CD4-positive, alpha-beta T cell treated with Interleukin-17A for 4 hours (primary cell): ENCODE results near the gene COL15A1.

Source experiments
- DNase-seq: peaks from one replicate; pipeline ENCODE4 v3.0.0-alpha.2; 2020; ENCODE audit warnings: mixed read lengths

COL15A1 gene

GRCh38 chr9:99019510-99020331 lies 76.0 kb downstream of the COL15A1 start:
- DNase-seq = no peak

- no peak for DNase-seq
Observed at GRCh38 chr9:99020786-99021436, 77.2 kb downstream of the COL15A1 start.

GRCh38 chr9:99021512-99021911 lies 77.8 kb downstream of the COL15A1 start:
- DNase-seq = no peak

GRCh38 chr9:99023231-99023630 lies 79.5 kb downstream of the COL15A1 start:
- DNase-seq = no peak

- DNase-seq = no peak
Observed at GRCh38 chr9:99023831-99024230, 80.1 kb downstream of the COL15A1 start.

GRCh38 chr9:99024959-99025358 lies 81.3 kb downstream of the COL15A1 start:
- DNase-seq = no peak

GRCh38 chr9:99025616-99026270 lies 82.0 kb downstream of the COL15A1 start:
- DNase-seq = no peak

GRCh38 chr9:99026271-99026955 lies 82.7 kb downstream of the COL15A1 start:
- no peak for DNase-seq

- no peak for DNase-seq
Observed at GRCh38 chr9:99026956-99027298, 83.2 kb downstream of the COL15A1 start.

GRCh38 chr9:99027443-99027842 lies 83.7 kb downstream of the COL15A1 start:
- no peak for DNase-seq

GRCh38 chr9:99029083-99029645 lies 85.5 kb downstream of the COL15A1 start:
- no peak for DNase-seq

- DNase-seq = no peak
Observed at GRCh38 chr9:99030092-99030511, 86.4 kb downstream of the COL15A1 start.

- no peak for DNase-seq
Observed at GRCh38 chr9:99030610-99031109, 87.0 kb downstream of the COL15A1 start.

- DNase-seq = no peak
Observed at GRCh38 chr9:99031319-99031718, 87.6 kb downstream of the COL15A1 start.

GRCh38 chr9:99031994-99032393 lies 88.3 kb downstream of the COL15A1 start:
- DNase-seq = no peak

- no peak for DNase-seq
Observed at GRCh38 chr9:99034149-99034548, 90.4 kb downstream of the COL15A1 start.

GRCh38 chr9:99035313-99035712 lies 91.6 kb downstream of the COL15A1 start:
- DNase-seq = no peak

GRCh38 chr9:99037769-99038483 lies 94.2 kb downstream of the COL15A1 start:
- no peak for DNase-seq

- DNase-seq = no peak
Observed at GRCh38 chr9:99038484-99038820, 94.7 kb downstream of the COL15A1 start.

GRCh38 chr9:99039505-99040182 lies 95.9 kb downstream of the COL15A1 start:
- DNase-seq = no peak

- DNase-seq = no peak
Observed at GRCh38 chr9:99040251-99040900, 96.7 kb downstream of the COL15A1 start.
